ENCODE measurements around the gene BABAM2.

- TF ChIP-seq ZNF207 (IDR thresholded peaks at IDR 0.05; ENCODE audit: borderline replicate concordance): no peak
- TF ChIP-seq, protein P1, sequence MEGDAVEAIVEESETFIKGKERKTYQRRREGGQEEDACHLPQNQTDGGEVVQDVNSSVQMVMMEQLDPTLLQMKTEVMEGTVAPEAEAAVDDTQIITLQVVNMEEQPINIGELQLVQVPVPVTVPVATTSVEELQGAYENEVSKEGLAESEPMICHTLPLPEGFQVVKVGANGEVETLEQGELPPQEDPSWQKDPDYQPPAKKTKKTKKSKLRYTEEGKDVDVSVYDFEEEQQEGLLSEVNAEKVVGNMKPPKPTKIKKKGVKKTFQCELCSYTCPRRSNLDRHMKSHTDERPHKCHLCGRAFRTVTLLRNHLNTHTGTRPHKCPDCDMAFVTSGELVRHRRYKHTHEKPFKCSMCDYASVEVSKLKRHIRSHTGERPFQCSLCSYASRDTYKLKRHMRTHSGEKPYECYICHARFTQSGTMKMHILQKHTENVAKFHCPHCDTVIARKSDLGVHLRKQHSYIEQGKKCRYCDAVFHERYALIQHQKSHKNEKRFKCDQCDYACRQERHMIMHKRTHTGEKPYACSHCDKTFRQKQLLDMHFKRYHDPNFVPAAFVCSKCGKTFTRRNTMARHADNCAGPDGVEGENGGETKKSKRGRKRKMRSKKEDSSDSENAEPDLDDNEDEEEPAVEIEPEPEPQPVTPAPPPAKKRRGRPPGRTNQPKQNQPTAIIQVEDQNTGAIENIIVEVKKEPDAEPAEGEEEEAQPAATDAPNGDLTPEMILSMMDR (IDR thresholded peaks at IDR 0.05 in 2 of 3, conservative IDR thresholded peaks at IDR 0.05 in 1 of 3; ENCODE audit: control insufficient read depth in 2 of 3, extremely low read depth in 1 of 3, insufficient read depth in 1 of 3, low read depth in 3 of 3, low read length in 3 of 3): no peak
- no peak for TF ChIP-seq MTA3 (IDR thresholded peaks at IDR 0.05; ENCODE audit: borderline replicate concordance, low read length)
- no peak for TF ChIP-seq TCF3 (IDR thresholded peaks at IDR 0.05; ENCODE audit: borderline replicate concordance, insufficient read depth, low read depth, low read length)
- no peak for TF ChIP-seq SIX5 (IDR thresholded peaks at IDR 0.05; ENCODE audit: low read depth, low read length, severe bottlenecking)
- TF ChIP-seq, protein P2, sequence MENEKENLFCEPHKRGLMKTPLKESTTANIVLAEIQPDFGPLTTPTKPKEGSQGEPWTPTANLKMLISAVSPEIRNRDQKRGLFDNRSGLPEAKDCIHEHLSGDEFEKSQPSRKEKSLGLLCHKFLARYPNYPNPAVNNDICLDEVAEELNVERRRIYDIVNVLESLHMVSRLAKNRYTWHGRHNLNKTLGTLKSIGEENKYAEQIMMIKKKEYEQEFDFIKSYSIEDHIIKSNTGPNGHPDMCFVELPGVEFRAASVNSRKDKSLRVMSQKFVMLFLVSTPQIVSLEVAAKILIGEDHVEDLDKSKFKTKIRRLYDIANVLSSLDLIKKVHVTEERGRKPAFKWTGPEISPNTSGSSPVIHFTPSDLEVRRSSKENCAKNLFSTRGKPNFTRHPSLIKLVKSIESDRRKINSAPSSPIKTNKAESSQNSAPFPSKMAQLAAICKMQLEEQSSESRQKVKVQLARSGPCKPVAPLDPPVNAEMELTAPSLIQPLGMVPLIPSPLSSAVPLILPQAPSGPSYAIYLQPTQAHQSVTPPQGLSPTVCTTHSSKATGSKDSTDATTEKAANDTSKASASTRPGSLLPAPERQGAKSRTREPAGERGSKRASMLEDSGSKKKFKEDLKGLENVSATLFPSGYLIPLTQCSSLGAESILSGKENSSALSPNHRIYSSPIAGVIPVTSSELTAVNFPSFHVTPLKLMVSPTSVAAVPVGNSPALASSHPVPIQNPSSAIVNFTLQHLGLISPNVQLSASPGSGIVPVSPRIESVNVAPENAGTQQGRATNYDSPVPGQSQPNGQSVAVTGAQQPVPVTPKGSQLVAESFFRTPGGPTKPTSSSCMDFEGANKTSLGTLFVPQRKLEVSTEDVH (IDR thresholded peaks at IDR 0.05; ENCODE audit: low read depth, partially characterized antibody): no peak
- no peak for TF ChIP-seq POLR2AphosphoS2 (IDR thresholded peaks at IDR 0.05; ENCODE audit: low read depth, low read length)
- no peak for TF ChIP-seq CEBPB (IDR thresholded peaks at IDR 0.05; ENCODE audit: borderline replicate concordance in 1 of 2, low read depth in 2 of 2, low read length in 2 of 2)
Observed at GRCh38 chr2:28219138-28219537, 328.6 kb downstream of the BABAM2 start.
